Measurements from ENCODE around the gene KIF12.

- TF ChIP-seq CTCF (conservative IDR thresholded peaks at IDR 0.05): no peak
- no peak for TF ChIP-seq ZFX (IDR thresholded peaks at IDR 0.05)
Observed at GRCh38 chr9:114070188-114071103, 28.6 kb downstream of the KIF12 start.
